HepG2 (cell line): ENCODE results near the gene FHIP1B. TPM values are rescaled to one million over a fixed set of nuclear protein-coding genes. Genes with fewer than 3 reads are reported as not detected.
"Not testable (repeated sequence)": the region's sequence is repeated elsewhere in the genome, so short reads cannot be mapped to it uniquely, and the experiment has no call there.

Source experiments
- ATAC-seq: fragments of 200-7000 bp; cut with Tn5 transposase; 3 replicates; pipeline ENCODE4 v1.9.1; 2020; ENCODE audit warnings: mild to moderate bottlenecking, moderate library complexity
- BruUV-seq: library from RNA; stranded (reverse); fragments of 400-500 nt; replicated peaks from 2 replicates; lab custom pipeline; 2021; lab: Mats Ljungman, UMichigan
- CTCF ChIA-PET: fragments of 300-600 bp; formaldehyde crosslinking; extraction: SDS; loops from one replicate; lab custom pipeline; 2021; ENCODE audit warnings: low total read pairs, inconsistent platforms, low intra/inter-chr PET ratio; lab: Yijun Ruan, JAX
- POLR2A ChIA-PET: fragments of 350-600 bp; sonication (Branson Sonifier 250); formaldehyde crosslinking; loops from one replicate; lab custom pipeline; 2020; ENCODE audit warnings: antibody characterized with exemption, inconsistent platforms; lab: Yijun Ruan, JAX
- DNase-seq: peaks from one replicate; pipeline ENCODE4 v3.0.0-alpha.2; 2015; ENCODE audit warnings: low spot score
- FAIRE-seq: peaks from 3 replicates; lab custom pipeline; 2011; peaks lifted over from hg19 to GRCh38; lab: Jason Lieb, UNC
- H2AFZ ChIP-seq: one replicate; pipeline ENCODE4 v1.6.1; 2011; ENCODE audit warnings: low read length, inconsistent platforms
- H3K27ac ChIP-seq: fragments of 300-600 bp; 3 replicates; pipeline ENCODE4 v1.8.0; 2011; ENCODE audit warnings: mixed run types, mild to moderate bottlenecking, mixed read lengths, low read length, inconsistent platforms; ENCODE audit not compliant: insufficient read depth; ENCODE audit errors: extremely low read length
- H3K27me3 ChIP-seq, 2 experiments: fragments of 200-600 bp in 1 of 2; 2 replicates in 1 of 2; 3 replicates in 1 of 2; pipeline versions ENCODE4 v1.6.0 to v1.8.0; 2011; ENCODE audit warnings: low read length in 2 of 2, mild to moderate bottlenecking in 2 of 2, moderate library complexity in 2 of 2, inconsistent platforms in 1 of 2; ENCODE audit not compliant: insufficient read depth in 2 of 2, control insufficient read depth in 1 of 2
- H3K36me3 ChIP-seq, 2 experiments: fragments of 200-600 bp in 1 of 2; replicated peaks in 1 of 2; 2 replicates in 1 of 2; 3 replicates in 1 of 2; pipeline versions ENCODE4 v1.5.1 to v1.8.0; 2011; ENCODE audit warnings: low read length in 2 of 2, inconsistent platforms in 1 of 2; ENCODE audit not compliant: insufficient read depth in 2 of 2, control insufficient read depth in 1 of 2
- H3K4me1 ChIP-seq: 2 replicates; pipeline ENCODE4 v1.5.1; 2012; ENCODE audit warnings: low read length, inconsistent platforms; ENCODE audit not compliant: insufficient read depth
- H3K4me2 ChIP-seq: 2 replicates; pipeline ENCODE4 v1.6.0; 2011; ENCODE audit warnings: low read depth, low read length, inconsistent platforms
- H3K4me3 ChIP-seq, 3 experiments: fragments of 200-600 bp in 1 of 3; sonication (generic), shearing (Covaris generic) in 1 of 3; replicated peaks in 1 of 3; 2 replicates each; pipeline ENCODE4 v1.5.1; 2011 to 2016; ENCODE audit warnings: low read length in 3 of 3, inconsistent platforms in 2 of 3, low read depth in 2 of 3, mild to moderate bottlenecking in 2 of 3, control low read depth in 1 of 3, mixed read lengths in 1 of 3; ENCODE audit not compliant: insufficient read depth in 1 of 3
- H3K79me2 ChIP-seq: one replicate; pipeline ENCODE4 v1.6.1; 2011; ENCODE audit warnings: low read length, inconsistent platforms; ENCODE audit not compliant: insufficient read depth
- H3K9ac ChIP-seq: 2 replicates; pipeline ENCODE4 v1.6.0; 2011; ENCODE audit warnings: mild to moderate bottlenecking, low read depth, low read length, inconsistent platforms; ENCODE audit not compliant: insufficient read depth
- H3K9me3 ChIP-seq: 2 replicates; pipeline ENCODE4 v1.5.1; 2012; ENCODE audit warnings: mild to moderate bottlenecking, low read length
- H4K20me1 ChIP-seq: 2 replicates; pipeline ENCODE4 v1.6.0; 2011; ENCODE audit warnings: inconsistent platforms, mild to moderate bottlenecking, low read length, moderate library complexity; ENCODE audit not compliant: insufficient read depth
- FOXK2 ChIP-seq: fragments of 450-650 bp; IDR thresholded peaks from 2 replicates; pipeline ENCODE4 v1.6.1; 2016
- RARA ChIP-seq: IDR thresholded peaks from 2 replicates; pipeline ENCODE4 v1.6.1; 2016; ENCODE audit warnings: missing genetic modification reagents, missing compliant biosample characterization
- SUZ12 ChIP-seq: fragments of 150-350 bp; IDR thresholded peaks from 2 replicates; pipeline ENCODE4 v1.6.1; 2014; ENCODE audit warnings: low read depth, low read length
- TEAD3 ChIP-seq: optimal IDR thresholded peaks from 2 replicates; pipeline ENCODE3; 2016; ENCODE audit warnings: borderline replicate concordance
- ZBTB8A ChIP-seq: sonication (generic); formaldehyde crosslinking; IDR thresholded peaks from 2 replicates; pipeline ENCODE4 v1.4.0; 2020; ENCODE audit warnings: mild to moderate bottlenecking, low read depth, missing genetic modification reagents, borderline replicate concordance
- ZNF343 ChIP-seq: sonication (generic); formaldehyde crosslinking; IDR thresholded peaks from 2 replicates; pipeline ENCODE4 v1.4.0; 2020; ENCODE audit warnings: mild to moderate bottlenecking, missing genetic modification reagents
- ZNF567 ChIP-seq: sonication (generic); formaldehyde crosslinking; IDR thresholded peaks from 2 replicates; pipeline ENCODE4 v1.8.1; 2023; ENCODE audit warnings: mild to moderate bottlenecking, missing genetic modification reagents, borderline replicate concordance
- WGBS: methylation state at CpG from one replicate; pipeline ENCODE4 v1.1.6; 2017; ENCODE audit warnings: low lambda C conversion rate; 5-methylcytosine and 5-hydroxymethylcytosine counted together
- in situ Hi-C: cut with HindIII; loops from 2 replicates; pipeline ENCODE4 v1.10.0; 2017; ENCODE audit warnings: low pct_unique_long_range_greater_than_20kb; ENCODE audit not compliant: extremely low pct_ligation_motif_present
- intact Hi-C: fragments of 100-400 bp; cut with micrococcal nuclease; formaldehyde crosslinking; loops from one replicate; pipeline ENCODE4 v1.10.0; 2022; ENCODE audit not compliant: unreplicated experiment
- polyA plus RNA-seq, 8 experiments: library from polyadenylated mRNA; depleted of rRNA in 3 of 8; stranded (reverse) in 7 of 8; unstranded in 1 of 8; fragments of >200 nt; fragmentation: Illumina TruSeq in 4 of 8; extraction: Trizol in 4 of 8; gene quantifications; 2 replicates each; pipeline versions ENCODE4 v1.2.1 to v1.2.3, GENCODE V29; 2011 to 2016; ENCODE audit warnings: low read depth in 4 of 8, missing spikeins in 1 of 8, mixed read lengths in 1 of 8; ENCODE audit not compliant: insufficient read depth in 1 of 8
- total RNA-seq, 5 experiments: library from RNA; depleted of rRNA; stranded (reverse); fragments of >200 nt; fragmentation: Illumina TruSeq; extraction: Trizol; gene quantifications; 2 replicates each; pipeline ENCODE4 v1.2.3, GENCODE V29; 2016; ENCODE audit warnings: low read depth in 1 of 5

FHIP1B gene
- total and polyA plus RNA-seq, 2 of the 13 experiments (the other 11 are each of a cell fraction or from before 2014, with no cell fraction given): 14.1 to 18.6 TPM

- Histone ChIP-seq H3K27ac (no peak overlapping the region), H2AFZ (no peak overlapping the region), H3K4me2 (no peak overlapping the region), H3K36me3 (no peaks in the 10 kb centered on the region), H3K9me3 (no peaks in the 10 kb centered on the region), H3K9ac (no peak overlapping the region), H3K4me1 (no peaks in the 10 kb centered on the region), H4K20me1 (no peaks in the 10 kb centered on the region), H3K4me3 (no peak overlapping the region), H3K79me2 (no peaks in the 10 kb centered on the region), H3K27me3 (peaks cover 0 to 17% of the 10 kb centered on the region in 2 experiments; a peak in 2 of 5 replicates)
- FAIRE-seq: no peak
- intact Hi-C loops (no loop called here), in situ Hi-C loops (no loop called here)
- ATAC-seq: no peak
- TF ChIP-seq ZBTB8A (CRISPR knock-in tag) (no peak), SUZ12 (no peak), ZNF343 (CRISPR knock-in tag) (no peak), RARA (CRISPR knock-in tag) (no peak), FOXK2 (no peak), TEAD3 (CRISPR knock-in tag) (no peak), ZNF567 (CRISPR knock-in tag) (no peak)
- 20% methylated on average over 4 of the region's 4 CpGs for WGBS
- BruUV-seq: no TSS peak
- no peak for DNase-seq
- POLR2A ChIA-PET: no interaction called here
- CTCF ChIA-PET: no interaction called here
Measured at GRCh38 chr11:6283453-6284023, 49.1 kb upstream of the FHIP1B start.

- H3K79me2 ChIP-seq, H3K9me3 ChIP-seq, BruUV-seq, FAIRE-seq, H4K20me1 ChIP-seq, DNase-seq, H2AFZ ChIP-seq, H3K4me3 ChIP-seq, intact Hi-C loops, in situ Hi-C loops, H3K27ac ChIP-seq, ATAC-seq, CTCF ChIA-PET, POLR2A ChIA-PET, H3K4me1 ChIP-seq, H3K4me2 ChIP-seq, H3K36me3 ChIP-seq, H3K9ac ChIP-seq: not testable (repeated sequence)
- 30% methylated on average over 7 of the region's 7 CpGs for WGBS
- H3K27me3 ChIP-seq: peaks cover 0 to 17% of the 10 kb centered on the region in 2 experiments; a peak in 2 of 5 replicates
Measured at GRCh38 chr11:6280809-6281208, 46.4 kb upstream of the FHIP1B start.
